Adrenal gland (tissue), 5 donors: Measurements from ENCODE around the gene CCL27.

Source experiments
- CTCF ChIP-seq, 6 experiments: fragments of 450-650 bp in 4 of 6; fragments of 200-600 bp in 2 of 6; sonication (generic) in 1 of 6; IDR thresholded peaks; 1 replicate in 5 of 6; 2 replicates in 1 of 6; pipeline versions ENCODE4 v1.5.1 to v1.8.0; 2016 to 2021; ENCODE audit warnings: antibody characterized with exemption in 6 of 6, mild to moderate bottlenecking in 2 of 6, moderate library complexity in 1 of 6
- POLR2A ChIP-seq, 2 donors: fragments of 450-650 bp; IDR thresholded peaks; one replicate each; pipeline ENCODE4 v1.6.1; 2017; ENCODE audit warnings: antibody characterized with exemption in 2 of 2, mild to moderate bottlenecking in 2 of 2, moderate library complexity in 1 of 2
- donor health status: DM: no; HTN: no; CAD: no.

GRCh38 chr9:34694811-34695210 lies 32.4 kb upstream of the CCL27 start:
- TF ChIP-seq POLR2A (IDR thresholded peaks at IDR 0.05) = no peak
- no peak for TF ChIP-seq CTCF (IDR thresholded peaks at IDR 0.05)
